Smooth muscle cell of the umbilical artery (primary cell): ENCODE measurements around the gene OPN1MW3. TPM values are rescaled to one million over a fixed set of nuclear protein-coding genes. Genes with fewer than 3 reads are reported as not detected.

ENCODE experiments used
- total RNA-seq: library from RNA; depleted of rRNA; stranded (reverse); fragments of >200 nt; gene quantifications from 2 replicates; pipeline ENCODE4 v1.2.3, GENCODE V29; 2014

Gene OPN1MW3
- total RNA-seq, result not detected in 2 replicates

GRCh38 chrX:154257282-154257681 lies at the start of gene OPN1MW3:
OPN1MW3 (plus strand) TSS chrX:154257582; CDS start chrX:154257620, 38 bp downstream.

GRCh38 chrX:154219456-154219855 lies 37.9 kb upstream of the OPN1MW3 start, which contains the start of gene OPN1MW2:
OPN1MW2 (plus strand) TSS chrX:154219756; CDS start chrX:154219816, 60 bp downstream.

GRCh38 chrX:154294791-154295574 lies 37.6 kb downstream of the OPN1MW3 start, which contains the start of gene TEX28:
TEX28 (minus strand) TSS chrX:154295124; CDS start chrX:154292117, 3,007 bp downstream.

GRCh38 chrX:154295664-154296310 lies 38.4 kb downstream of the OPN1MW3 start, which contains the start of gene TKTL1:
TKTL1 (plus strand) TSS chrX:154295795; CDS start chrX:154295860, 65 bp downstream.

Other genes with a start within 250 kb of the OPN1MW3 start
- gene IRAK1, start 237.7 kb upstream of the OPN1MW3 start, total RNA-seq, result 78.7 and 109 TPM in 2 replicates
- gene MECP2, start 159.9 kb upstream of the OPN1MW3 start, total RNA-seq, result 21.7 and 34.5 TPM in 2 replicates
- not detected in 2 replicates for gene OPN1LW, start 113.3 kb upstream of the OPN1MW3 start, total RNA-seq
- gene OPN1MW, start 75.0 kb upstream of the OPN1MW3 start, total RNA-seq, result not detected in 2 replicates
- not detected in 2 replicates for gene OPN1MW2, start 37.8 kb upstream of the OPN1MW3 start, total RNA-seq
- gene TEX28, start 37.5 kb downstream of the OPN1MW3 start, total RNA-seq, result not detected in 2 replicates
- gene TKTL1, start 38.2 kb downstream of the OPN1MW3 start, total RNA-seq, result not detected in 2 replicates
- 3,018 and 4,172 TPM in 2 replicates for gene FLNA, start 117.1 kb downstream of the OPN1MW3 start, total RNA-seq
- gene EMD, start 121.7 kb downstream of the OPN1MW3 start, total RNA-seq, result 19.0 and 21.5 TPM in 2 replicates
- gene RPL10, start 140.8 kb downstream of the OPN1MW3 start, total RNA-seq, result 3,679 and 4,783 TPM in 2 replicates
- gene DNASE1L1, start 151.7 kb downstream of the OPN1MW3 start, total RNA-seq, result 116 and 119 TPM in 2 replicates
- gene TAFAZZIN, start 154.0 kb downstream of the OPN1MW3 start, total RNA-seq, result 14.8 and 15.2 TPM in 2 replicates
- 125 and 186 TPM in 2 replicates for gene ATP6AP1, start 171.1 kb downstream of the OPN1MW3 start, total RNA-seq
- 102 and 174 TPM in 2 replicates for gene GDI1, start 179.6 kb downstream of the OPN1MW3 start, total RNA-seq
- gene FAM50A, start 186.6 kb downstream of the OPN1MW3 start, total RNA-seq, result 73.1 and 81.4 TPM in 2 replicates
- gene PLXNA3, start 200.7 kb downstream of the OPN1MW3 start, total RNA-seq, result 29.4 and 65.7 TPM in 2 replicates
- gene LAGE3, start 221.7 kb downstream of the OPN1MW3 start, total RNA-seq, result 12.9 and 44.5 TPM in 2 replicates
- gene UBL4A, start 229.0 kb downstream of the OPN1MW3 start, total RNA-seq, result 55.2 and 63.8 TPM in 2 replicates
- 29.1 and 54.4 TPM in 2 replicates for gene SLC10A3, start 233.0 kb downstream of the OPN1MW3 start, total RNA-seq